Hematopoietic multipotent progenitor cell treated with erythropoietin and hydrocortisone succinate and interleukin-3 and kit ligand, for 17 days (in vitro differentiated cells): Measurements from ENCODE around the gene GABBR2.

Source experiments
- DNase-seq: peaks from one replicate; pipeline ENCODE4 v3.0.0-alpha.2; 2015; ENCODE audit warnings: low spot score

GABBR2 gene

GRCh38 chr9:98569491-98569890, 139.2 kb downstream of the GABBR2 start:
- no peak for DNase-seq

- no peak for DNase-seq
Measured at GRCh38 chr9:98568909-98569469, 139.7 kb downstream of the GABBR2 start.

- DNase-seq = no peak
Measured at GRCh38 chr9:98568234-98568908, 140.4 kb downstream of the GABBR2 start.

- DNase-seq = no peak
Measured at GRCh38 chr9:98567540-98568233, 141.0 kb downstream of the GABBR2 start.

GRCh38 chr9:98565152-98566135, 143.3 kb downstream of the GABBR2 start:
- no peak for DNase-seq

- DNase-seq = no peak
Measured at GRCh38 chr9:98564714-98565113, 144.0 kb downstream of the GABBR2 start.

GRCh38 chr9:98563988-98564387, 144.7 kb downstream of the GABBR2 start:
- DNase-seq = no peak

GRCh38 chr9:98563212-98563907, 145.4 kb downstream of the GABBR2 start:
- no peak for DNase-seq

- no peak for DNase-seq
Measured at GRCh38 chr9:98559561-98559960, 149.2 kb downstream of the GABBR2 start.

- no peak for DNase-seq
Measured at GRCh38 chr9:98558575-98558974, 150.2 kb downstream of the GABBR2 start.

- no peak for DNase-seq
Measured at GRCh38 chr9:98556511-98556910, 152.2 kb downstream of the GABBR2 start.

- no peak for DNase-seq
Measured at GRCh38 chr9:98555651-98556465, 152.9 kb downstream of the GABBR2 start.

- no peak for DNase-seq
Measured at GRCh38 chr9:98554752-98555151, 154.0 kb downstream of the GABBR2 start.

- no peak for DNase-seq
Measured at GRCh38 chr9:98552331-98552730, 156.4 kb downstream of the GABBR2 start.

GRCh38 chr9:98551511-98552286, 157.0 kb downstream of the GABBR2 start:
- DNase-seq = no peak

- DNase-seq = no peak
Measured at GRCh38 chr9:98550206-98550820, 158.4 kb downstream of the GABBR2 start.

GRCh38 chr9:98549401-98549800, 159.3 kb downstream of the GABBR2 start:
- DNase-seq = no peak

- no peak for DNase-seq
Measured at GRCh38 chr9:98547606-98548005, 161.1 kb downstream of the GABBR2 start.

GRCh38 chr9:98545021-98545420, 163.7 kb downstream of the GABBR2 start:
- DNase-seq = no peak
